ENCODE data around the gene IL1R2. TPM values are rescaled to one million over a fixed set of nuclear protein-coding genes. Genes with fewer than 3 reads are reported as not detected.

IL1R2 gene
- total and polyA plus RNA-seq, 2 experiments from 2014 or later, result 0.22 to 1.2 TPM

GRCh38 chr2:102022884-102023539, 31.3 kb downstream of the IL1R2 start:
- Histone ChIP-seq H3K9ac (no peak overlapping the region), H4K20me1 (ENCODE audit: insufficient read depth) (no peaks in the 10 kb centered on the region)
- in situ Hi-C loops (cut with MboI), result loop anchor here (5.0 to 25.0 kb wide), 3 partner anchors 219 to 414 kb away; no protein-coding TSS in a partner anchor

GRCh38 chr2:102024410-102024809, 32.6 kb downstream of the IL1R2 start:
- H2AFZ ChIP-seq, result no peak overlapping the region; the same call in 1 of the 2 replicates
- H4K20me1 ChIP-seq (ENCODE audit: insufficient read depth), result no peaks in the 10 kb centered on the region
- TF ChIP-seq EZH2phosphoT487 (IDR thresholded peaks at IDR 0.05; ENCODE audit: insufficient read depth, low read depth), result no peak
- TF ChIP-seq EZH2 (IDR thresholded peaks at IDR 0.05; ENCODE audit: insufficient read depth, poor library complexity, severe bottlenecking), result no peak
- peaks cover 65% of the 10 kb centered on the region for H3K4me1 ChIP-seq (ENCODE audit: insufficient read depth)
- no peak for DNase-seq
- H3K36me3 ChIP-seq (ENCODE audit: low read depth), result no peaks in the 10 kb centered on the region
- peaks cover 54% of the 10 kb centered on the region for H3F3A ChIP-seq (ENCODE audit: insufficient read depth)
- no peaks in the 10 kb centered on the region for H3K79me2 ChIP-seq (ENCODE audit: insufficient read depth)
- 98 to 99% methylated on average over 12 of the region's 12 CpGs for WGBS, 2 experiments (ENCODE audit: low coverage in 1 of 2, low lambda C conversion rate in 2 of 2, missing lambda C conversion rate in 2 of 2)
- peak overlapping the region; percentile 55 for H3K4me2 ChIP-seq (ENCODE audit: unreplicated experiment)
- in situ Hi-C loops (cut with MboI), result loop anchor here (5.0 to 25.0 kb wide), 3 partner anchors 218 to 413 kb away; no protein-coding TSS in a partner anchor
- no peak overlapping the region for H3K4me3 ChIP-seq
- peak overlapping the region; percentile 98 for H3K27ac ChIP-seq
- no peaks in the 10 kb centered on the region for H3K9me3 ChIP-seq (ENCODE audit: low read depth)
- H3K9ac ChIP-seq, result peak overlapping the region; percentile 63
- no peaks in the 10 kb centered on the region for H3K9me2 ChIP-seq (ENCODE audit: insufficient read depth)
- no peaks in the 10 kb centered on the region for H3K27me3 ChIP-seq (replicated peaks; ENCODE audit: insufficient read depth)

More at GRCh38 chr2:102022884-102023539, 31.3 kb downstream of the IL1R2 start:
- H3K36me3 ChIP-seq (ENCODE audit: low read depth), result no peaks in the 10 kb centered on the region
- peaks cover 62% of the 10 kb centered on the region for H3K4me1 ChIP-seq (ENCODE audit: insufficient read depth)
- H3K79me2 ChIP-seq (ENCODE audit: insufficient read depth), result no peaks in the 10 kb centered on the region
- H3F3A ChIP-seq (ENCODE audit: insufficient read depth), result peaks cover 60% of the 10 kb centered on the region
- H3K9me2 ChIP-seq (ENCODE audit: insufficient read depth), result no peaks in the 10 kb centered on the region
- H3K27me3 ChIP-seq (replicated peaks; ENCODE audit: insufficient read depth), result no peaks in the 10 kb centered on the region
- no peak overlapping the region for H3K4me3 ChIP-seq
- WGBS, 2 experiments (ENCODE audit: low coverage in 1 of 2, low lambda C conversion rate in 2 of 2, missing lambda C conversion rate in 2 of 2), result 84 to 97% methylated on average over 4 of the region's 4 CpGs
- H2AFZ ChIP-seq, result no peak overlapping the region
- H3K4me2 ChIP-seq (ENCODE audit: unreplicated experiment), result no peak overlapping the region
- no peak overlapping the region for H3K27ac ChIP-seq
- no peak for TF ChIP-seq EZH2phosphoT487 (IDR thresholded peaks at IDR 0.05; ENCODE audit: insufficient read depth, low read depth)
- no peak for TF ChIP-seq EZH2 (IDR thresholded peaks at IDR 0.05; ENCODE audit: insufficient read depth, poor library complexity, severe bottlenecking)
- no peaks in the 10 kb centered on the region for H3K9me3 ChIP-seq (ENCODE audit: low read depth)
- DNase-seq, result no peak

- in situ Hi-C loops (cut with MboI), result loop anchor here (10.0 to 25.0 kb wide), 2 partner anchors 112 to 320 kb away; partner anchors contain the start of gene IL1R1
- peak overlapping the region; percentile 55 for H3K4me2 ChIP-seq (ENCODE audit: unreplicated experiment)
- no peaks in the 10 kb centered on the region for H3K9me2 ChIP-seq (ENCODE audit: insufficient read depth)
- H3K36me3 ChIP-seq (ENCODE audit: low read depth), result no peaks in the 10 kb centered on the region
- H3K4me1 ChIP-seq (ENCODE audit: insufficient read depth), result peaks cover 63% of the 10 kb centered on the region
- peak overlapping the region; percentile 98 for H3K27ac ChIP-seq
- TF ChIP-seq EZH2phosphoT487 (IDR thresholded peaks at IDR 0.05; ENCODE audit: insufficient read depth, low read depth) (no peak), EZH2 (IDR thresholded peaks at IDR 0.05; ENCODE audit: insufficient read depth, poor library complexity, severe bottlenecking) (no peak)
- H3K27me3 ChIP-seq (replicated peaks; ENCODE audit: insufficient read depth), result no peaks in the 10 kb centered on the region
- H3K4me3 ChIP-seq, result 0 out of 2 replicates have a peak overlapping the region, but pooled peaks have one; percentile 11
- no peaks in the 10 kb centered on the region for H4K20me1 ChIP-seq (ENCODE audit: insufficient read depth)
- H3F3A ChIP-seq (ENCODE audit: insufficient read depth), result peaks cover 48% of the 10 kb centered on the region
- no peaks in the 10 kb centered on the region for H3K9me3 ChIP-seq (ENCODE audit: low read depth)
- DNase-seq, result peak; percentile 82
- H3K9ac ChIP-seq, result peak overlapping the region; percentile 63
- WGBS, 2 experiments (ENCODE audit: low coverage in 1 of 2, low lambda C conversion rate in 2 of 2, missing lambda C conversion rate in 2 of 2), result 0 to 5% methylated on average over 1 of the region's 1 CpG
- no peaks in the 10 kb centered on the region for H3K79me2 ChIP-seq (ENCODE audit: insufficient read depth)
- peak overlapping the region; percentile 26 for H2AFZ ChIP-seq
Measured at GRCh38 chr2:102025016-102025501, 33.3 kb downstream of the IL1R2 start.

GRCh38 chr2:102025583-102026267, 34.0 kb downstream of the IL1R2 start:
- no peaks in the 10 kb centered on the region for H3K79me2 ChIP-seq (ENCODE audit: insufficient read depth)
- in situ Hi-C loops (cut with MboI), result loop anchor here (10.0 to 25.0 kb wide), 2 partner anchors 112 to 319 kb away; partner anchors contain the start of gene IL1R1
- H3K4me1 ChIP-seq (ENCODE audit: insufficient read depth), result peaks cover 60% of the 10 kb centered on the region
- TF ChIP-seq EZH2phosphoT487 (IDR thresholded peaks at IDR 0.05; ENCODE audit: insufficient read depth, low read depth) (no peak), EZH2 (IDR thresholded peaks at IDR 0.05; ENCODE audit: insufficient read depth, poor library complexity, severe bottlenecking) (no peak)
- 71 to 76% methylated on average over 6 of the region's 6 CpGs for WGBS, 2 experiments (ENCODE audit: low coverage in 1 of 2, low lambda C conversion rate in 2 of 2, missing lambda C conversion rate in 2 of 2)
- H3K9me3 ChIP-seq (ENCODE audit: low read depth), result no peaks in the 10 kb centered on the region
- no peaks in the 10 kb centered on the region for H3K27me3 ChIP-seq (replicated peaks; ENCODE audit: insufficient read depth)
- H2AFZ ChIP-seq, result peak overlapping the region; percentile 26
- no peaks in the 10 kb centered on the region for H3K36me3 ChIP-seq (ENCODE audit: low read depth)
- peak overlapping the region; percentile 55 for H3K4me2 ChIP-seq (ENCODE audit: unreplicated experiment)
- DNase-seq, result no peak
- H4K20me1 ChIP-seq (ENCODE audit: insufficient read depth), result no peaks in the 10 kb centered on the region
- no peaks in the 10 kb centered on the region for H3K9me2 ChIP-seq (ENCODE audit: insufficient read depth)
- H3K27ac ChIP-seq, result peak overlapping the region; percentile 98
- peaks cover 48% of the 10 kb centered on the region for H3F3A ChIP-seq (ENCODE audit: insufficient read depth)
- H3K9ac ChIP-seq, result peak overlapping the region; percentile 63; the same call in 1 of the 2 replicates
- no peak overlapping the region for H3K4me3 ChIP-seq
